ENCODE measurements around the gene SFT2D2. TPM values are rescaled to one million over a fixed set of nuclear protein-coding genes. Genes with fewer than 3 reads are reported as not detected.

Gene SFT2D2
- total and polyA plus RNA-seq, 10 donors = 6.1 to 97.1 (median 61.3) TPM

GRCh38 chr1:168223261-168223660, 2.5 kb upstream of the SFT2D2 start:
- Histone ChIP-seq H3K27me3 (replicated peaks in 1 of 7) (no peaks in the 10 kb centered on the region), H3K27ac (no peak overlapping the region), H3K36me3 (no peaks in the 10 kb centered on the region), H3K4me1 (peaks cover 8 to 35% (median 28%) of the 10 kb centered on the region in 6 donors), H3K9me3 (no peaks in the 10 kb centered on the region), H3K4me3 (no peak overlapping the region)
- no peak for TF ChIP-seq POLR2AphosphoS5 (IDR thresholded peaks at IDR 0.05)
- no peak for TF ChIP-seq POLR2A (IDR thresholded peaks at IDR 0.05)
- TF ChIP-seq CTCF (IDR thresholded peaks at IDR 0.05 in 8 of 11, conservative IDR thresholded peaks at IDR 0.05 in 3 of 11) = no peak
- intact Hi-C loops (cut with DNase I; ENCODE audit: low total_unique reads) = no loop called here
- no peak for DNase-seq

- no peaks in the 10 kb centered on the region for H3K27me3 ChIP-seq (replicated peaks in 1 of 7)
- no peak overlapping the region for H3K4me3 ChIP-seq
- no peaks in the 10 kb centered on the region for H3K36me3 ChIP-seq
- H3K27ac ChIP-seq = no peak overlapping the region
- H3K9me3 ChIP-seq = no peaks in the 10 kb centered on the region
- TF ChIP-seq POLR2AphosphoS5 (IDR thresholded peaks at IDR 0.05) = no peak
- TF ChIP-seq CTCF (IDR thresholded peaks at IDR 0.05 in 8 of 11, conservative IDR thresholded peaks at IDR 0.05 in 3 of 11) = no peak
- TF ChIP-seq POLR2A (IDR thresholded peaks at IDR 0.05) = no peak
- H3K4me1 ChIP-seq = peaks cover 15 to 42% (median 35%) of the 10 kb centered on the region in 6 donors
- intact Hi-C loops (cut with DNase I; ENCODE audit: low total_unique reads) = no loop called here
- no peak for DNase-seq
Measured at GRCh38 chr1:168223681-168224540, 1.9 kb upstream of the SFT2D2 start.

GRCh38 chr1:168224991-168225390, 813 bp upstream of the SFT2D2 start:
- WGBS, 5 donors = 86 to 96% (median 92%) methylated on average over 3 of the region's 3 CpGs
- Histone ChIP-seq H3K27ac (peak overlapping the region in 4 of 8 donors; percentile 91 to 94 (median 92)), H3K36me3 (peaks cover 0 to 10% (median 0%) of the 10 kb centered on the region in 6 donors), H3K9me3 (no peaks in the 10 kb centered on the region), H3K4me3 (peak overlapping the region in 6 of 8 donors; percentile 77 to 97 (median 93)), H3K27me3 (replicated peaks in 1 of 7) (no peaks in the 10 kb centered on the region), H3K4me1 (peaks cover 19 to 53% (median 46%) of the 10 kb centered on the region in 6 donors)
- no peak for TF ChIP-seq CTCF (IDR thresholded peaks at IDR 0.05 in 8 of 11, conservative IDR thresholded peaks at IDR 0.05 in 3 of 11)
- TF ChIP-seq POLR2AphosphoS5 (IDR thresholded peaks at IDR 0.05) = no peak
- TF ChIP-seq POLR2A (IDR thresholded peaks at IDR 0.05) = no peak
- intact Hi-C loops (cut with DNase I; ENCODE audit: low total_unique reads) = loop anchor here (5.0 kb wide), 1 partner anchor 43 kb away; no protein-coding TSS in a partner anchor
- no peak for DNase-seq

GRCh38 chr1:168227620-168228019, 1.8 kb downstream of the SFT2D2 start:
- Histone ChIP-seq H3K4me1 (peaks cover 22 to 78% (median 59%) of the 10 kb centered on the region in 6 donors), H3K4me3 (peak overlapping the region in 6 of 8 donors; percentile 77 to 97 (median 93)), H3K36me3 (peaks cover 2 to 36% (median 13%) of the 10 kb centered on the region in 6 donors), H3K27me3 (replicated peaks in 1 of 7) (no peaks in the 10 kb centered on the region), H3K9me3 (no peaks in the 10 kb centered on the region), H3K27ac (peak overlapping the region in 7 of 8 donors; percentile 85 to 94 (median 92))
- TF ChIP-seq POLR2A (IDR thresholded peaks at IDR 0.05) = no peak
- no peak for TF ChIP-seq POLR2AphosphoS5 (IDR thresholded peaks at IDR 0.05)
- TF ChIP-seq CTCF (IDR thresholded peaks at IDR 0.05 in 8 of 11, conservative IDR thresholded peaks at IDR 0.05 in 3 of 11) = no peak
- WGBS, 5 donors = 48 to 67% (median 62%) methylated on average over 7 of the region's 7 CpGs
- no peak for DNase-seq
- intact Hi-C loops (cut with DNase I; ENCODE audit: low total_unique reads) = loop anchor here (5.0 kb wide), 1 partner anchor 45 kb away; no protein-coding TSS in a partner anchor
